Vagina (tissue), 2 donors: ENCODE measurements around the gene INPP5A. TPM values are rescaled to one million over a fixed set of nuclear protein-coding genes. Genes with fewer than 3 reads are reported as not detected.
A peak's percentile ranks its signal among the peaks of the same experiment; 100 is the strongest.

ENCODE experiments used
- DNase-seq, 2 donors: peaks; one replicate each; pipeline ENCODE4 v3.0.0-alpha.2; 2017; ENCODE audit errors: extremely low spot score in 2 of 2
- H3K27ac ChIP-seq: fragments of 200-600 bp; sonication (generic); one replicate; pipeline ENCODE4 v1.5.1; 2019
- H3K27me3 ChIP-seq: fragments of 200-600 bp; sonication (generic); one replicate; pipeline ENCODE4 v1.5.1; 2019
- H3K36me3 ChIP-seq, 2 donors: fragments of 200-600 bp; sonication (generic); one replicate each; pipeline ENCODE4 v1.5.1; 2017 to 2019
- H3K4me1 ChIP-seq: fragments of 200-600 bp; sonication (generic); one replicate; pipeline ENCODE4 v1.5.1; 2019
- H3K4me3 ChIP-seq, 2 donors: fragments of 200-600 bp; sonication (generic); 1 replicate in 1 of 2; 2 replicates in 1 of 2; pipeline ENCODE4 v1.5.1; 2016 to 2019
- H3K9me3 ChIP-seq: fragments of 200-600 bp; sonication (generic); one replicate; pipeline ENCODE4 v1.5.1; 2019
- POLR2A ChIP-seq, 2 donors: fragments of 450-650 bp; IDR thresholded peaks; one replicate each; pipeline ENCODE4 v1.6.1; 2017; ENCODE audit warnings: antibody characterized with exemption in 2 of 2, mild to moderate bottlenecking in 2 of 2, moderate library complexity in 2 of 2
- POLR2AphosphoS5 ChIP-seq, 2 donors: sonication (generic); formaldehyde crosslinking; IDR thresholded peaks; one replicate each; pipeline ENCODE4 v1.9.0; 2017; ENCODE audit warnings: antibody characterized with exemption in 2 of 2, mild to moderate bottlenecking in 2 of 2, low read depth in 1 of 2; ENCODE audit not compliant: insufficient read depth in 1 of 2
- intact Hi-C: fragments of 100-400 bp; cut with DNase I; formaldehyde crosslinking; loops from one replicate; pipeline ENCODE4 v1.15.1; 2023
- total RNA-seq: library from RNA; depleted of rRNA; stranded (reverse); fragments of >200 nt; gene quantifications from one replicate; pipeline ENCODE4 v1.2.3, GENCODE V29; 2016
- TF ChIP-seq, protein P1 (sequence below), 3 experiments: fragments of 450-650 bp in 2 of 3; fragments of 200-600 bp in 1 of 3; sonication (generic) in 1 of 3; IDR thresholded peaks; one replicate each; pipeline ENCODE4 v1.5.1; 2017 to 2019; ENCODE audit warnings: antibody characterized with exemption in 3 of 3, mild to moderate bottlenecking in 2 of 3, moderate library complexity in 2 of 3

Gene INPP5A
- total RNA-seq, 1 donor from 2014 or later, result 24.3 TPM

DNA sequence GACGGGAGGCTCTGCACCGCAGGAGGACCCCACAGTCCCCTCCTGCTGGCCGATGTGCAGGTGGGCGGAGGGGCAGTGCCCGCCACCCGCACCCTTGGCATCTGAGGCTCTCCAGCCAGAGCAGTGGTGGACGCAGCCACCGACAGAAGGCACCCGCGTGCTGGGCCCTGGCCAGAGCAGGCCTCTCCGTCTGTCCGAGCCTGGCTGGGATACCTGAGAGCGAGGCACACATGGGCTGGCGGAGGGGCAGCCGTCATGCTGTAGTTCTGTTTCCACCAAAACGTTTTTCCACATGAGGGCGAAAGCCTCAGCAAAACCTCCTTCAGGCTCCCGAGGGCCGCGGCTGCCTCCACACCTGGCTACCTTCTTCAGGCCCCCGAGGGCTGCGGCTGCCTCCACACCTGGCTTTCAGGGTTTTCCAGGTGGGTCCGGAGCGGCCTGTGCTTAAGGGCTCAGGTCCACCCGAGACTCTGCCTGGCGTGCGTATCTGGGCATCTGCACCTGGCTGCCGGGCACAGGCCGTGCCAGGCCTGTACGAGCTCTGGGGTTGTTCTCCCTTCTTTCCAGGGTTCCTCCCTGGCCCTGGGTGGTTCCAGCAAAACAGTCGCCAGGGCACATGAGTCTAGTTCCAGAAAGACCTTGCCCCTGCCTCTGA lies 115.5 kb downstream of the INPP5A start:
- TF ChIP-seq, protein P1, sequence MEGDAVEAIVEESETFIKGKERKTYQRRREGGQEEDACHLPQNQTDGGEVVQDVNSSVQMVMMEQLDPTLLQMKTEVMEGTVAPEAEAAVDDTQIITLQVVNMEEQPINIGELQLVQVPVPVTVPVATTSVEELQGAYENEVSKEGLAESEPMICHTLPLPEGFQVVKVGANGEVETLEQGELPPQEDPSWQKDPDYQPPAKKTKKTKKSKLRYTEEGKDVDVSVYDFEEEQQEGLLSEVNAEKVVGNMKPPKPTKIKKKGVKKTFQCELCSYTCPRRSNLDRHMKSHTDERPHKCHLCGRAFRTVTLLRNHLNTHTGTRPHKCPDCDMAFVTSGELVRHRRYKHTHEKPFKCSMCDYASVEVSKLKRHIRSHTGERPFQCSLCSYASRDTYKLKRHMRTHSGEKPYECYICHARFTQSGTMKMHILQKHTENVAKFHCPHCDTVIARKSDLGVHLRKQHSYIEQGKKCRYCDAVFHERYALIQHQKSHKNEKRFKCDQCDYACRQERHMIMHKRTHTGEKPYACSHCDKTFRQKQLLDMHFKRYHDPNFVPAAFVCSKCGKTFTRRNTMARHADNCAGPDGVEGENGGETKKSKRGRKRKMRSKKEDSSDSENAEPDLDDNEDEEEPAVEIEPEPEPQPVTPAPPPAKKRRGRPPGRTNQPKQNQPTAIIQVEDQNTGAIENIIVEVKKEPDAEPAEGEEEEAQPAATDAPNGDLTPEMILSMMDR (IDR thresholded peaks at IDR 0.05), result no peak
- Histone ChIP-seq H3K4me3 (no peak overlapping the region), H3K9me3 (no peaks in the 10 kb centered on the region), H3K27me3 (no peaks in the 10 kb centered on the region), H3K27ac (no peak overlapping the region), H3K4me1 (peaks cover 6% of the 10 kb centered on the region), H3K36me3 (peaks cover 0 to 16% of the 10 kb centered on the region in 2 donors)
- no peak for DNase-seq
- intact Hi-C loops, result no loop called here

DNA sequence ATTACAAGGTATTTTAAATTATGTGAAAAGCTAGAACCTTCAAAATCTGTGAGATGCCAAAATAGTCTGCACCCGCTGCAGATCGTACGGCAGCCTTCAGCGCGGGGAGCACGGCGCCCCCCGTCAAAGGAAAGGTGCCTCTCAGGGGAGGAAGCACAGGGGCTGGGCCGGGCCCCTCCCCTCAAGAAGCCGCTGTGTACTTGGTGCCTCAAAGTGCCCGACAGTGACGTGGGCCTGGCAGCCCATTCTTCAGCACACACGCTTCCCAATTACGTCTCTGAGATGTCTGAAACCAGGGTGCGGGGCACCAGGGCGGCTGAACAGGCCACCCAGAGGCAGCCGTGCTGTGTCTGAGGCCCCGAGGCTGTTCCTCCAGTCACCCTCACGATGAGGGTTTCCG lies 116.1 kb downstream of the INPP5A start:
- TF ChIP-seq POLR2A (IDR thresholded peaks at IDR 0.05) (no peak), POLR2AphosphoS5 (IDR thresholded peaks at IDR 0.05; ENCODE audit: insufficient read depth in 1 of 2, low read depth in 1 of 2) (no peak)
- TF ChIP-seq, protein P1 (IDR thresholded peaks at IDR 0.05), result no peak
- no peak overlapping the region for H3K4me3 ChIP-seq
- intact Hi-C loops, result no loop called here
- peaks cover 6% of the 10 kb centered on the region for H3K4me1 ChIP-seq
- H3K36me3 ChIP-seq, result peaks cover 0 to 16% of the 10 kb centered on the region in 2 donors
- H3K9me3 ChIP-seq, result no peaks in the 10 kb centered on the region
- H3K27me3 ChIP-seq, result no peaks in the 10 kb centered on the region
- no peak for DNase-seq
- no peak overlapping the region for H3K27ac ChIP-seq

DNA sequence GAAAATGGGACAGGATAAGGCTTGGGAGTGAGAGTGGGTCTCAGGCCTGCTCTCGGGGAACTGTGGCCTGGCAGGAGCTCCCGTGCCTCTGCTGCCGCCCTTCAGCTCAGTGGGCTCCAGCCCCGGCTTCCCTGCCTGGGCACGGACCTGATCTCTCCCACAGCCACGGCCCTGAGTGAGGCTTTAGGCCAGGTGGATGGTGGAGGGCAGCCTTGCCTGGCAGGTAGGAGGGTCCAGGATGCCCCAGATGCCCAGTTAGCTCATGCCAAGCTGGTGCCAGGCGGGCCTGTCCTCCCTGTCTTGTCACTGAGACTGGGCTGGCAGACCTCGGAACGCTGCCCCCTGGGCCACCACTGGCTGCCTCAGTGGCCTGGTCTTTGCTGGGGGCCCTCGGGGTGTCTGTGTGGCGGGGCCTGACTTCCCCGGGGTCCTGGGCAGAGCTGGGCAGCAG lies 116.6 kb downstream of the INPP5A start:
- Histone ChIP-seq H3K9me3 (no peaks in the 10 kb centered on the region), H3K27ac (no peak overlapping the region), H3K4me3 (no peak overlapping the region), H3K36me3 (peaks cover 0 to 16% of the 10 kb centered on the region in 2 donors), H3K27me3 (no peaks in the 10 kb centered on the region), H3K4me1 (peaks cover 6% of the 10 kb centered on the region)
- no peak for TF ChIP-seq POLR2A (IDR thresholded peaks at IDR 0.05)
- TF ChIP-seq, protein P1 (IDR thresholded peaks at IDR 0.05), result no peak
- intact Hi-C loops, result no loop called here
- no peak for DNase-seq

DNA sequence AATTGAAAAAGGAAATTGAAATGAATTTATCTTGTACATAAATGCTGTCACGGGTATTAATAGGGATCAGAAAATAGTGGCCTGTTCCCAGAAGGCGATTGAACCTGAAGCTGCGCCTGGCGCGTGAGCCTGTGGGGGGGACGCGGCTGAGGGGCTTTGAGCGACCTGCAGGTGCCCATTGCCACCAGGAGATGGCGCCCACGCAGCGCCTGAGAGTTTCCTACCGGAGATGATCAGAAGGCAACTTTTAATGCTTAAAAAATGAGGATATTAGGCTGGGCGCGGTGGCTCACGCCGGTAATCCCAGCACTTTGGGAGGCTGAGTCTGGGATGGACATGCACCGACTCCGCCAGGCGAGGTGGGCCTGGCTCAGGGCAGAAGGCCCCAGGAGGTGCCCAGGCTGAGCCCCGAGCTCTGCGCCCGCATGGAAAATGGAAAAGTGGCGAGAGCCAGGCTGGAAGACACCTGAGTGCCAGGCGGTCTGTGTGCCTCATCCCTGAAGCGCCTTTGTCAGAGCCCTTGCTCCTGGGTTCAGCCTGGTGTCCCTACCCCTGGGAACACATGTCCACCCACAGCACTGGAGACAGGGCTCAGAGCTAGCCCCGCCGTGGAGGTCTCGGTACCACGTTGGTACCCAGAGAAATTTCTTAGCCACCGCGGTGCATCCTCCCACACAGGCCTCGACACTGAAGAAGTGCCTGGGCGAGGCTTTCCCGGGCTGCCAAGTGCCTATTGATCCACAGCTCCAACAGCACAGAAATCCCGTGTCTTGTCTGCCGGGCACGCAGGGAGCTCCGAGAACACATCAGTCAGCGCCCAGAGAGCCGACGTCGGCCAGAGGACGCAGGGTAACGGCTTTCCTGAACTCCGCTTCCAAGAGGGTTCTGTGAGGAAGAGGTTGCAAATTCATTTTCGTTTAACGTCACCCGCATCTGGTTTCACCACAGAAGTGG lies 117.4 kb downstream of the INPP5A start:
- no peak for DNase-seq
- H3K4me3 ChIP-seq, result no peak overlapping the region
- H3K36me3 ChIP-seq, result peaks cover 0 to 16% of the 10 kb centered on the region in 2 donors
- H3K9me3 ChIP-seq, result no peaks in the 10 kb centered on the region
- intact Hi-C loops, result no loop called here
- H3K4me1 ChIP-seq, result peaks cover 6% of the 10 kb centered on the region
- no peaks in the 10 kb centered on the region for H3K27me3 ChIP-seq
- no peak overlapping the region for H3K27ac ChIP-seq
- TF ChIP-seq POLR2A (IDR thresholded peaks at IDR 0.05) (no peak), POLR2AphosphoS5 (IDR thresholded peaks at IDR 0.05; ENCODE audit: insufficient read depth in 1 of 2, low read depth in 1 of 2) (peak in 1 of 2 donors; percentile 15)
- TF ChIP-seq, protein P1 (IDR thresholded peaks at IDR 0.05), result peak in 2 of 3 experiments; percentile 57 to 79

DNA sequence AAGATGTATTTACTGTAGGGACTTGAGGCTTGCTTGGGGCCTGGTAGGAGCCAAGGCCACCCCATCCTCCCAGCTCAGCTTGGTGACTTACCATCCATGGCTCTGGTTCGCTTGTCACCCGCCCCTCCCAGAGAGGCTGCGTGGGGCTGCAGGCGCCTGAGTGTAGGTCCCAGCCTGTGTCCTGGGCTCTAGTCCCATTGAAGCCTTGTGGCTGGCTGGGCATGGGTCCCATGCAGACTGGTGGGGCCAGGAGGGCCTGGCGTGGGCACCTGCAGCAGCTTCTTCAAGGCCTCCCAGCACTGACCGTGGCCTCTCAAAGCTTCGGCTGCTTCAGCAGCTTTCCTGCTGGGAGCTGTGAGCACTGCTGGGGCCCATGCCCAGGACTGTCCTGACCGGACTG lies 118.1 kb downstream of the INPP5A start:
- intact Hi-C loops, result no loop called here
- Histone ChIP-seq H3K27ac (no peak overlapping the region), H3K36me3 (peaks cover 0 to 11% of the 10 kb centered on the region in 2 donors), H3K27me3 (no peaks in the 10 kb centered on the region), H3K4me1 (peaks cover 6% of the 10 kb centered on the region), H3K9me3 (no peaks in the 10 kb centered on the region), H3K4me3 (no peak overlapping the region)
- TF ChIP-seq POLR2A (IDR thresholded peaks at IDR 0.05) (no peak), POLR2AphosphoS5 (IDR thresholded peaks at IDR 0.05; ENCODE audit: insufficient read depth in 1 of 2, low read depth in 1 of 2) (no peak)
- DNase-seq, result no peak
